SHP77 treated with DMSO at 0.1 percent for 48 hours (cell line): Measurements from ENCODE around the gene SLC46A3.
"Not testable (repeated sequence)": the region's sequence is repeated elsewhere in the genome, so short reads cannot be mapped to it uniquely, and the experiment has no call there.

Source experiments
- DNase-seq: peaks from one replicate; lab custom pipeline; 2025; lab: John Stamatoyannopoulos, UW

The SLC46A3 gene

DNA sequence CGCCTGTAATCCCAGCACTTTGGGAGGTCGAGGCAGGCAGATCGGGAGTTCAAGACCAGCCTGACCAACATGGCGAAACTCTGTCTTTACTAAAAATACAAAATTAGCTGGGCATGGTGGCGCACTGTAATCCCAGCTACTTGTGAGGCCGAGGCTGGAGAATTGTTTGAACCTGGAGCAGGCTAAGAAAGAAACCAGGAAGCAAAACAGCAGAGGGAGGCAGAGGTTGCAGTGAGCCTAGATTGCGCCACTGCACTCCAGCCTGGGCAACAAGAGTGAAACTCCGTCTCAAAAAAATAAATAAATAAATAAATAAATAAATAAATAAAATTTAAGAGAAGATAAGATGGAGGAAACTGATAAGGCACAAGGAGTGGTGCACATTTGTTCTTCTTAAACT, 35.6 kb downstream of the SLC46A3 start:
- DNase-seq = not testable (repeated sequence)

DNA sequence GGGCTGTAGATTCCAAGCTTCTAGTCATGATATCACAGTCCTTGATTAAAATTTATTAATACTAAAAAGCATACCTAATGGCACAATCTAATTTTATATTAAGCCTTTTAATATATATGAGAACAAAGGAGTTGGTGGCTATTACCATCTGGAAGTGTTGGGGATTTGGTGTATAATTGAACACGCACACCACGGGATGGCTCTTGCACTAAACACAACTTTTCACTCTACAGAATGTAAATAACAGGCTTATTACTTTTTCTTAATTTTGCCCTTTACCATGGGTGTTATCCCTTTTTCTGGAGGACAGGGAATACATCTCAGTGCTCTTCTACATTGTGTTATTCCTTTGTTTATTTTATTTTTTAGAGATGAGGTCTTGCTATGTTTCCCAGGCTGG, 38.2 kb downstream of the SLC46A3 start:
- DNase-seq = no peak

DNA sequence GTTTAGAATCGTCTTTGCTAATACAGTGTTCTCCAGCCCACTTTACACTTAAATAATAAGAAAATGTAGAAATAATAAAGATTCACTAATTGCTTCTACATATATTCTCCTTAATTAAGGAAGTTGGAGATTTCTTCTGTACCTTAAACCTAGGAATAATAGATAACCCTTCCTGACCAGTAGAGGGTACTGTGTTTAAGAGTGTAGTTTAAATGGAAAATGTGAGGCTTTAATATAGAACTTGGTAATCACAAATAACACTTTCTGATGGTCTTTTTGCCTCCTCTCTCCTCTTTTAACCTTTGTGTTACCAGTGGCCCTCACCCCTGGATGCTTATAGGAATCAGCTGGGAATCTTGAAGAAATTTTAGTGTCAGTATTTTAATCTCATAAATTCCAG, 39.1 kb downstream of the SLC46A3 start:
- DNase-seq = no peak

DNA sequence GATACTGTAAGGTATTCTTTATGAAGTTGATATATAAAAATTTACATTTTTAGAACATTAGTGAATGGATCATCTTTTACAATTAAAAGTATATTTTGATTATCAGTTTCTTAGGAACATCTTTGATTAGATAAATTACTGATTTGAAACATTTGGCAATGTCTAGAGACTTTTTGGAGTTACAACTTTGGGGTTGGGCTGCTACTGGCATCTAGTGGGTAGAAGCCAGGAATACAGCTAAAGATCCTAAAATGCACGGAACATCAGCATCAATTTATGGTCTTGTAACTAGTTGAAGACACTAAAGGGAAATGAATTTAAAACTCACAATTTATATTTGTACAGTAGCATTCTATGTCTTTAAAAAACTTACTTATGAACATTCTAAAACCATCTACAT, 40.0 kb downstream of the SLC46A3 start:
- no peak for DNase-seq

DNA sequence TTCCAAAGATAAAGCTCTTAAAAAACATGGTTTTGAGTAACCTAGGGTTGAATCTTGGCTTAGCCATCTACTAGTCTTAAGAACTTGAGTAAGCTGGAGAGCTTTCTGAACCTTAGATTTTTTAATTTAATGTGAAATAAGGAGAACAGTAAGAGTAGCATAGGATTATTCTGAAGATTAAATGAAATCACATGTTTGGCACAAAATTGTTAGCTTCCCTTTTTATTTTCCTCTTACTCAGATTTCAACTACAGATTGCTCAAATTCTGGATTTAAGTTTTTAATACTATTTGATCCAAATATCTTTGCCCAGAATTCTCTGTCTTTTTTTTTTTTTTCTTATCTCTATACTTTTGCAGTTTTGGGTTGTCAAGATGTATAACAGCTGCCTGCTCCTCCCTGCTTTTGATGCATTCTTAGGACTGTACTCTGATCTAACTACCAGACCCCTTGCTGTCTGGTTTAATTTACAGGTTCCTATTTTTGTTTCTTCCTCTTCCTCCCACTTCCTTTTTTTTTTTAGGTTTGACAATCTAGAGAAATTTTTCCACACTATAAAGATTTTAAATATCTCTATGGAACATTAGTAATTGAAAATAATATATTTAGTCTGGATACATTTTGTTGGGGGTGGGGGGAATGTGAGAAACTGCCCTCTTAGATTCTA, 47.5 kb downstream of the SLC46A3 start:
- no peak for DNase-seq

DNA sequence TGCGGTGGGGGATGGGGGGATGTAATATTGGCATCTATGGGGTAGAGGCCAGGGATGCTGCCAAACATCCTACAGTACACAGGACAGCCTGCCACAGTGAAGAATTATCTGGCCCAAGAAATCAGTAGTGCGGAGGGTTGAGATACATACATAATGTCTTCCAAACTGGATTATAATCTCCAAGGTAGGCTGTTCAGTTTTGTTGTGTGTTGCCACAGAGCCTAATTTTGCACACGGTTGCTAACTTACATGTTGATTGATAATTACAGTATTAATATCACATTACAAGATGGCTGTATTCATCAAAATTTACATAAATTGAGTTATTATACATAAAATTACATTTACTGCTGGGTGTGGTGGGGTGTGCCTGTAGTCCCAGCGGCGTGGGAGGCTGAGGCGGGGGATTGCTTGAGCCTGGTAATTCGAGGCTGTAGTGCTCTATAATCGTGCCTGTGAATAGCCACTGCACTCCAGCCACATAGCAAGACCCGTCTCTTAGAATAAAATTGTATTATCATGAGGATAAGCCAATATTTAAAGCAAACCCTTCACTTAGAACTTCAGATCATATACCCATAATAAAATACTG, 51.8 kb downstream of the SLC46A3 start:
- no peak for DNase-seq

DNA sequence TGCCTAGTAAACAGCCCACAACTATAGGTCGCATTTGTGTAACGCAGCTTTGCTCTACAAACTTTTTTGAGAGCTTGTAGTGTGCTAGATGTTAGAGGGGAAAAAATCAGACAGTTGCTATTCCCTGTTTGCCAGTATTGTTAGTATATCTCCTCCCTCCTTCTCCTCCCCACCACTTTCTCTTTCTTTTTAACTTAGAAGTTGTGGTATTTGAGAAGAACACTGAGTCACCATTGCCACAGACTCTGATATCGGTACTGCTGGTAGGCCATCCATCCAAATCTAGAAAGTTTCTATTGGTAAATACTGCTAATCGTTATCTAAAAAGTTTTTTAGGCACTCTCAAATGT, 59.2 kb downstream of the SLC46A3 start:
- no peak for DNase-seq

DNA sequence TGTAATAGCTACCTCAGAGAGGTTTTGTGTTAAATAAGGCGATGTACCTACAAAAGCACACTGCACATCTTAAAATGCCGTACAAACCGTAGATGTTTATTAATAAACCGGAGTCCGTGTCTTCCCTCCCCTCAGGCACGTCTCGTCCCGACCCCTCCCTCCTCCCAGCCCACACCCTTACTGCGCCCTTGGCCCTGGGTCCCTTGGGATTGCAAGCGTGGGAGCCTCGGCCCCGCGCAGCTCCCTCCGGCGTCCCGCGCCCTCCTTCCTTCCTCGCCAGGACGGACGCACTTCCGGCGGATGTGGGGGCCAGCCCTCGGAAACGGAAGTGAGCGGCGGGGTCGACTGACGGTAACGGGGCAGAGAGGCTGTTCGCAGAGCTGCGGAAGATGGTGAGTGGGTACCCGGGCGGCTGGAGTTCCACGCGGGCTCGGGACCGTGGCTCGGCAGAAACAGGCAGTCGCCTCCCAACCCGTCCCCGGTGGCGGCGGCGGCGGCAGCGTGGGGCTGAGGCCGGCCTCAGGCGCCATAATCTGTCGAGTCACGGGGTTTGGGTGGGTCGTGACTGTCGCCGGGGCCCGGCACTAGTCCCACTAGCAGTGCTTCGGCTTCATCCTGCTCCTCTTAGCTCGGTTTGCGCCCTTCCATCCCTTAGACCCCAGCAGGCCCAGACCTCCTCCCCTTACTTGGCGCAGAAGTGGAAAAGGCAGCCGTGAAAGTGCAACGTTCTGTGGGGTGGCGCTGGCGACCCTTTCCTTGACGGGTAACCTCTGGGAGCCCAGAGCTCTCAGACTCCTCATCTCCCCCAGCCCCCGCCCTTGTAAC, 59.8 kb downstream of the SLC46A3 start, which contains the start of gene POMP:
TSS of gene POMP (plus strand) at position 335 of the 825 bp plus-strand sequence. CDS start at position 390, 55 bp downstream.
- peak; percentile 59 for DNase-seq

DNA sequence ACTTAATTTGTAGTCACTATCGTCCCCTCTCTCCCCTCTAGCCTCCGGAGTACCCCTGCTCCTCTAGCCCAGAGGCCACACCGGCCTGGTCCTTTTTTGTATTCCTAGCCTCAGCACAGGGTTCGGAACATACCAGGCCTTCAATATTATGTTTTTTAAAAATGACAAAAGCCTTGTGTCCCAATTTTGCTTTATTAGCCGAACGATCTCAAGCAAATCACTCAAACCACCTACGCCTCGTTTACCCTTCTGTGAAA, 60.3 kb downstream of the SLC46A3 start:
- DNase-seq = no peak

DNA sequence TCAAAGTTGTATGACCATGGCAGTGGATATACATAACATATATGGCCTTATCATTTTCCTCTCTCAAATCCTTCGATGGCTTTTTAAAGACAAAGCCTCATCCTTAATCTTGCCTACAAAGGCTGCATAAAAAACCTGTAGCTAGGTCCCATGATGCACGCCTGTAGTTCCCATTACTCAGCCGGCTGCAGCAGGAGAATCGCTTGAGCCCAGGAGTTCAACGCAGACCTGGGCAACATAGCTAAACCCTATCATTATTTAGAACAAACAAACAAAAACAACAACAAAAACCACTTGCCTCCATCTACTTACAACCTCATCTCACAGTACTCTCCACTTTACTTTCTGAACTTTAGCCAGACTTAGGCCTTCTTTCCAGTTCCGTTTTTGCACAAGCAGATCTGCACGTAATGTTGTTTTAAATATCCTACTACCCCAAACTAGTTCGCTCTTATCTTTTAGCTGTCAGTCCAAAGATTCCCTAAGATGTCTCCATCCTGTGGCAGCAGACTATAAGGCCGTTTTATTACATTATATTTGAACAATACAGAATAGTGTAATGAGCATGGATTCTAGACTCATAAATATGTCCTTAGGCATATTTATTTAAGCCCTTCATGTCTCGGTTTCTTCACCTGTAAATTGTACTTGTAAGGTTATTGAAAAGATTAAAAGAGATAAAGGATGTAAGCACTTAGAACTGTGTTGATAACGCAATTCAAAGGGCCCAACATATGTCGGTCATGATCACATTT, 60.8 kb downstream of the SLC46A3 start:
- DNase-seq = no peak

DNA sequence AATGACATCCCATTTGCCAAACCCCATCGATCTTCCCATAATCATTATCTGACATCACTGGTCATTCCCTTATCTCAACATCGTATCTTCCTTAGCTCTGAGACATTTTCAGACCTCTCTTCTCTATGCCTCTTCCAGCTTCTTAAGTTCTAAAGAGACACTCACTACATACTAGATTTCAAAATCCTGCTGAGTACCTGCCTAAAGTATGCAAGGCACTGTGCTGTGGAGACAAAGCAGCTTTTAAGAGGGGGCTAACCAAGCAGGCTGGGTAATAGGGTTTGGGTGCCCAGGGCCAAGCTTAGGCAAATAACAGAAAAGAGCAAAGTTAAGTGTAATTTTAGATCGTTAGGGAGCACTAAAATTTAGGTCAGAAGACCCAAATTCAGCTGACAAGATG, 63.2 kb downstream of the SLC46A3 start:
- no peak for DNase-seq

DNA sequence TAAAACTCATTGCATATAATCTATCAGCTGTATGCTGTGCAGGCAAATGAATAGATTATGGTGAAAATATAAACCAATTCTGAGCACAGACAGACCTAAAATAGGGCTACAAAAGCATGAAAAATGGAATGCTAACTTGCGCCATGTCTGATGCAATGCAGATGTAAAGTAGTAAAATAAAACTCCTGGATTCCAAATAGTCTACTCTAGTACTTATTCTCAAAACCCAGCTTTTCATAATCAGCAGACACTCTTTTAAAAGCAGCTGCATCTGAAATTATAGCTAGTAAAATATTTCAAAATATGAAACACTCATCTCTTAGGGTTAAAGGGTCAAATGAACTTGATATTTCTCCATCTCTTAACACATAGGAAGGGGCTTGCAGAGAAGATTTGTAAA, 64.5 kb downstream of the SLC46A3 start:
- DNase-seq = no peak

DNA sequence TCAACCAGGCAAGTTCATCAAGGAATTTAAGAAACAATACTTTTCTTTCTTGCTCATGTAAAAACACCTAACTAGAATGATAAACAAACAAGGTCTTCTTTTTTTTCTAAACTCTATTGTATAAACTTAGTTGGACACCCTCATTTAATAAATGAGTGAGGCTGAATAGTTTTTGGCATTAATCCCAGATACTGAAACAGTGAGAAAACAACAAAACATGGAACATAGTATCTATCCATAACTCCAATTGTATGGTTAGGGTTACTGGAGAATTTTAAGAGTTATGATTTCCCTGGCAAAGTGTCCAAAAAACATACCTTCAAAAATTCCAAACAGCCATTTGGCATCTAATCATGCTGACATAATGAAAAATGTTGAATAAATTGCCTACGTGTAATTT, 65.7 kb downstream of the SLC46A3 start:
- DNase-seq = no peak

DNA sequence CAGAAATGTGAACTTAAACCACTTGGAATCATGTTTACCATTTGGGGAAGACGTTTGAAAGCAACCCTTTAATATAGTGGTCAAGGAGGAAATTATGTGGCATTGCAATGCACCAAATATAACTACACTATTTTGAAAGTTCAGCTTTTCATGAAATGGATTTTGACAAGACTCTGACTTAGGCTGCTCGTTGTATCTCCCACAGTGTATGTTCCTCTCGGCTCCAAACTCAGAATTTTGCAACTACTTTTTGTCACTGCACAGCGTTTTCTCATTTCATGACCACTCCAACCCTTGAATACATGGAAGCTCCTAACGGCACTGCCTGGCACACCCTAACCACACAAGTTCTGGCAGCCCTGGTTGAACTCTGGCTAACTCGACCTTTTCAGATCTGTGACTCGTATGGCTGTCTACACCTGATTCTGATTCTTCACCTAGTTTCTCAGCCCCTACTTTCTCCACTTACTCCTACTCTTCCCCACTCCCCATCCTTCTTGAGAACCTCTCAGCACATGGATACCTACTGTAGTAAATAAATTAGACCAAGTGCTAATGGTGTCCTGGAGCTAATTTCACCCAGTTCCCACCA, 66.9 kb downstream of the SLC46A3 start:
- no peak for DNase-seq

DNA sequence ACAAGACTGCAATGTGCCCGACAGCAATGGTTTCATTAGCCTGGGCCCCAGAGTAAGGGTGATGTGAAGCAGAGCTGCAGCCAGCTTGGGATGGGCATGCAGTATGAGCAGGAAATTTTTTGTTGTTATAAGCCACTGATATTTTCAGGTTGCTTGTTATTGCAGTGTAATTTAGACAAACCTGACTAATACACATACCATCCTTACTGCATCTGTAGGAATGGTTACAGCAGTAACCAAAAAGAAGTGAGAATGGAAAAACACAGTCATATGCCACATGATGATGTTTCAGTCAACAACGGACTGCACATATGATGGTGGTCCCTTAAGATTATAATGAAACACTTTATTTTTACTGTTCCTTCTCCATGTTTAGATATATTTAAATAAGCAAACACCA, 68.5 kb downstream of the SLC46A3 start:
- no peak for DNase-seq
